Fibroblast of skin of right quadriceps (primary cell): Measurements from ENCODE around the gene TLR3.
"Not testable (repeated sequence)": the region's sequence is repeated elsewhere in the genome, so short reads cannot be mapped to it uniquely, and the experiment has no call there.

Experiments used
- DNase-seq: peaks from one replicate; pipeline ENCODE4 v3.0.0-alpha.2; 2013

TLR3 gene

DNA sequence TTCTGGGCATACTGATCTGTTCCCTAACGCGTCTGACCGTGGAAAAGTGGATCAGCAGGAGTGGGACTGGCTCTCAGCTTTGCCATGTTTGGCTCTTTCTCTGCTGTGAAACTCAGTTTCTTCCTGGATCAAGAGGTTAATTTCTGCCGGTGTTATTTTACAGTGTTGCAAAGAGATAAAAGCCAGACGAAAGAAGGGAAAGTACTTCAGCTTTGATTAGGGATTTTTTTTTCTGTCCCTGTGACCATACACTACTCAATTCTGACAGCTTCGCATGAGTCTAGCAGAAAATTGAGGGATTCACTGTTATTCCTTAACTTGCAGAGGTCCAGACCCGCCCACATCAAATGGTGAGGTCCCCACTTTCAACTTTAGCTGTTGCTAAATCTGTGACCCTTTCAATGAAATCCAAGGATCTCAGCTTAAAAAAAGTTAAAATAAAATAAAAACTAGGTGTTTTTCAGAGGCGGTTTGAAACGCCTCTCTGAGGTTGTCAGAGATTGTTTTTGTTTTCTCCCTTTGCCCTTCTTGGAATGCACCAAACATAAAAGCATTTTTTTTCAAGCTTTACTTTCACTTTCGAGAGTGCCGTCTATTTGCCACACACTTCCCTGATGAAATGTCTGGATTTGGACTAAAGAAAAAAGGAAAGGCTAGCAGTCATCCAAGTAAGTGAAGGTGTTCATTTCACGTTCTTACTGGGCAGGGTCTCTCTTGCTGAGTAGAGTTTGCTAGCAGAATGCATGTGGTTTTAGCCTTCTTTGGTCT, at the start of gene TLR3:
Gene TLR3, plus strand, starts transcription at position 576 of the 768 bp plus-strand sequence. CDS start 7,464 bp downstream, outside the sequence.
- DNase-seq, result peak; percentile 25

DNA sequence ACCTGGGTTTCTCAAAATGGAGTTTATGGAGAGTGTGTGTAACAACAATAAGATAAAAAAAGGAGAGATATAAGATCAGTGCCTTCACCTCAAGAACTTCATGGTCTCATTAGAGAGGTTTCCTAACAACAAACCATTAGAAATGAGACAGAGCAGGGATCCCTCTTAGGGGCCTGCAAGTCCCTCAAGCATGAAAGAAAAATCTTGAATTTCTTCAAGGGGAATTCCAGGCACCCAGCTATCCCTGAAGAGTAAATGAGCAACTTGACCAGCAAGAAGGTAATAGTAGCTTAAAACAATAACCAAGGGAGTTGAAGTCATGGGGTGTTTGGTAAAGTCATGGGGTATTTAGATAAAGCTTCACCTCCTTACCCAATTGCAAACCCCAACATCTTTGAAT, 49.7 kb upstream of the TLR3 start:
- DNase-seq, result no peak

DNA sequence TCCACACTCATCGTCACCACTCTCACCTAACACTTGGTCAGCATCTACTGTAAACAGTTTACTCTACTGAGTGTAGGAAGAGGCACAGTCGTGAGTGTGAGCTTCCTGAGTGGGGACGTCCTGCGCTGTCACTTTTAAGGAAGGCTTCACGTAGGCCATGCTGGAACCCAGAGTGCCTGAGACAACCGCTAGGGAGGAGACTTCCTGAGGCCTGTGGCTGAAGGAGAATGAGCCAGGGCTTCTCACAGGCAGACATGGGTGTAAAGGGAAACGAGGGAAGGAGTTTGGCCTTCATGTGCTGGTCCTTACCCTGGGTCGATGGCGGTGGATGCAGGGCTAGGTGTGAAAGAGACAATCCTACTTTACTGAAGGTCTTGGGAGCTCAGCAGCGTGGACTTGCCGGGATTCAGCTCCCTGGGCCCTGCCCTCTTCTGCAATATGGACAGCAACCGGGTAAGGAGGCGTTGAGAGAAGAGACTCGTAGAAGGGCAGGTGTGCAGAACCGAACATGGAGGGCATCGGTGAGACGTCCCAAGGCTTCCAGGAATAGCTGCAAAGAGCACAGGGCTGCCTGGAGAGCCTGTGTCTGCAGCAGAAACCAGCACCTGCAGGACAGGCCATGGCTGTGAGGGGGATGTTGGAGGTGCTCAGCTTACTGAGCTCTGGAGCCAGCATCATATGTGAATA, 48.7 kb upstream of the TLR3 start:
- no peak for DNase-seq

DNA sequence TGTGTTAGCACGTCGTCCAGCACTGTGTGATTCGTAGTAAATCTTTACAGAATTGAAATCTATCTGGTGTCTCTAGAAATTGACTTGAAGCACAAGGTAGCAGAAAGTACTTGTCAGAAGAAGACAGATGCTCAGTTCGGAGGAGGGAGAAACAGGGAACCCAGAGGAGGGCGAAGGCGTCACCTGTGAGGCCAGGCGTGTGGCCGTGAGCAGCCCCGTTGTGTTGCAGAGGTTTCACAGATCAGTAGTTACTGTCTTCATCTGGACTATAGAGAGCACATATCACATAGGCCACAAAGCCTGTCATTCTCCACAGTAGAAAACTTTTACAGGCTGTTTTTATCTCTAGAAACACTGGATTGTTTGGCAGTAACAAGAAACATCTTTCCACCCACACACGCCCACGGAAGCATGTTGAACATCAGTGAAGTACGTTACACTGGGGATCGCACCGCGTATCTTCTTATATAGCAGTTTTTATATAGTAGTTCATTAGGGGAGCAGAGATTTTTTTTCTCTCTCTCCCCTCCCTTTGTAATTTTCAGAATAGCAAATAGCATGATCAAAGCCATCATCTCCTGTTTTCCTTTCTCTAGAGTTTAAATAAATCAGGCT, 48.1 kb upstream of the TLR3 start:
- no peak for DNase-seq

DNA sequence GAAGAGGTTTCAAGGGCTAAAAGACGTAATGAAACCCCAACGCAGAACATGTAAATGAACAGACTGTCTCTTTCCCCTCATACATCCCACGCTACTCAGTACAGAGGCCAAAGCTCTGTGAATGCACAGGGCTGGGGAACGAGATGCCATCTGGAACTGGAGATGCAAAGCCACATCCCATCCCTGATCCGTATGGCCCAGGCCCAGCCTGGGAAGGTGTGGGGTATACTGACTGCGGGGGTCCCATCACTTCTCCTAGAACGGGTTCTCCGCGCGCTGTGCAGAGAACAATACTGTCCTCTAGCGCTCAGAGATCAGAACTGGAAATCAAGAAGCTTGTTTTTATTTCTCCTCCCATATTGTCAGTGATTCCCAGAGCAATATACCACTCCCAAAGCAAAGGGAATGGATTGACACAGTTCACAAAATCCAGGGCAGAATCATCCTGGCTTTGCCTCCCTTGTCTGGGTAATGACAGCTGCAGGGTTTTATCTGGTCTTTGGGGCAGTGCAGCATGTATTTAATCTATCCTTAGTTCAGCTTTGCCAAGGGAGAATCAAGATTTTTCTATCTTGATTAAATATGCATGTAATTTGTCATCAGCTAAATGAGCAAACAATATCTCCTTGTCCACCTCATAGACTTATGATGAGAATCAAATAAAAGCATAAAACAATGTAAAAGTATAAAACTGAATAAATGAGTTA, 47.3 kb upstream of the TLR3 start:
- DNase-seq, result peak; percentile 34

DNA sequence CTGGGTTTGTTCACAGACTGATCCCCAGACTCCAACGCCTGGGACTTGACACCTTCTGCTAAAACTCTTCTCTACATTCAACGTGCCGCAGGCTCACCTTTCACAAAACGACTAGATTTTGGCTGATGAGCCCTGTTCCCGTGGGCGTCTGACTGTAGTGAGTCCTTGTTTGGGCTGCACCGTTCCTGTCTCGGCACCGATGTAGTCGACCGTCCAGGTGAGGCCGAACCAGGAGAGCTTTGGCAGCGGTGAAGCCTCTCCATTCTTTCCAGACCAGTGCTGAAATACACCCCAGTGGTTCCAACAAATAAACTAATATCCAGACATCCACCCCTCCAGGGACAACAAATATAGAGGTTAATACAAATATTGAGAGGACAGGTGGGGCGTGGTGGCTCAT, 45.0 kb upstream of the TLR3 start:
- no peak for DNase-seq

DNA sequence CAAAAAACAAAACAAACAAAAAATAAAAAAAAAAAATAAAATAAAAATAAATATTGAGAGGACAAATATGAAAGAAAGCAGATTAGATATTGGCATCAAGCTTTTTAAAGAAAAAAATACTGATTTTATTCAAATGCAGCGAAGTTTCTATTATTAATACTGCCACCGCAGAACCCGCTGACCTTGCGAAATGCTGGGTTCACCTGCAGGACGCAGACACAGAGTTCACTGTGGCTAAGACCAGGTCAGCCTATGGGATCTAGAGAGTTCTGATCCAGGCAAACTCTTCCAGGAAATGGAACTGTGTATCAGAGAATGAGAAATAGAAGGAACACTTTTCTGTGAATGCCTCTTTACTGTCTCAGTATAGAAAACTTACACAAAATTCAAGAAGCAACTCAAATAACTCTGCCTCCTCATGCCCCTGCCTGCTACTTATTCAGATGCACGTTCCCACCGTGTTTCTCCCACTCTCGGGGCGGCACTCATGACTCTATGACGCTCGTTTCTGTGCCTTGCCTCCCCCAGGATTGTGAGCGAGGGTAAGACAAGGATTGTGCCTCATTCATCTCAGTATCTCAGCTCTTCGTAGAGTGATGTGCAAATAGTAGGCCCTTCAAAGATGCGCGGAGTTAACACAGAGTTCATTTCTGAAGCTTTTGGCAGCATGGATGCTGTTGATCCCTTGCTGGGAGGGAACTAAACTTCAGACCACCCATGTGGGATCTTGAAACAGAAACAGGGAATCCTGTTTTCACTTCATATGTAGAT, 44.1 kb upstream of the TLR3 start:
- DNase-seq, result no peak

DNA sequence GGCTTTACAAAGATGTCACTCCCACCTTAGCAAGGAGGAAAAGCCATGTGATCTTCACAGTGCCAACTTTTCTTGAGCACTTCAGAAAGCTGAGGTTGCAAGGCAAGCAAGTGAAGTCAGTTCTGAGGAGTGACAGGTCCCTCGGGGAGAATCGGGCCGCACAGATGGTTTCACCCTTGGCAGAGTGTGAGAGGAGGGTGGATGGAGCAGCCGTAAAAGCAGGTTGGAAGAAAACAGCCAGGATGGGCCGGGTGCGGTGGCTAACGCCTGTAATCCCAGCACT, 43.6 kb upstream of the TLR3 start:
- DNase-seq, result no peak

DNA sequence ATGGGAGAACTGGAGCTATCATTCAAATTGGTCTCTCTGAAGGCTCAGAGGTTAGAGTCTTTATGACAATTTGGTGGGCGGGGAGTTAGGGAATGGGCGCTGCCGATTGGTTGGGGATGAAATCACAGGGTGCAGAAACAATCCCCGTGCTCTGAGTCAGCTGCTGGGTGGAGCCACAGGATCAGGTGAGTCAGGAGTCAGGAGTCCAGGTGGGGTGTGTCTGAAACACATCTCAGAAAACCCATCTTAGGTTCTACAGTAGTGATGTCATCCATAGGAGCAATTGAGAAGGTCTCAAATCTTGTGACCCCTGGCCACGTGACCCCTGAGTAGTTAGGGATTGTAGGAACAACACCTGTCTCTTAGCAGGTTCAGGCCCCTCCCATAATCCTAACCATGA, 41.6 kb upstream of the TLR3 start:
- DNase-seq, result no peak

DNA sequence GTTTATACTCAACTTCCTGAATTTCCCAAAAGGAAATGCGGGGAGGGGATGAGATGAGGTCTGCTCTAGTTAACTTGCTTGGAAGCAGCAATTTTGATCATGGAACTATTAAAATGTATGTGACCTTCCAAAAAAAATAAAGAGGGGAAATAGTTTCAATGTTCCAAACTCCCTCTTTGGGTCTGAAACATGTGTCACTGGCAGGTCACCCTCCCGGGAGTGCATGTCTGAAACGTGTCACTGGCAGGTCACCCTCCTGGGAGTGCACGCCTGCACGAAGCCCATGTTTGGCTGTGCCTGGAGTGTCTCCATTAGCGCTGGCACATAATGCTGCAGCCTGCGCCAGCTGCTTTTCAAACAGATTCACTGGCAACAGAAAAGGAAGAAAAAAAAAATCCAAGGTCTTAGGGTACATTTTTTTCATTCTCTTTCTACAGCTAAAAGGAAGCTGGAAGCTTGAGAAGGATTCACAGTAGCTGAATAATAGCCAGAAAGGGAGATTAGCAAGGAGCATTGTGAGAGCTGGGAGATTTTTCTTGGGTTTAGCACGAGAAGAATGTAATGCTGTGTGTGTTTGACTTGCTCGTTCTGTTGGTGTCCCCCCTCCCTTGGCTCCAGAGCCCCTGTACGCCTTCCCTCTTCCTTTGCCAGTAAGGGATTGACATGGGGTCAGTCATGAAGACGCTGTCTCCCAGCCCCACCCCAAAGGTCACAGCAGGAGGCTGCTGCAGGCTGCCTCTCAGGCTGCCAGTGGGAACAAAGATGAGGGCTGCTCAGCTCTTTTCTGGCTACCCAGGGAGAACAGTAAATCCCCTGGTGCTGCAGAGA, 39.2 kb upstream of the TLR3 start:
- peak; percentile 34 for DNase-seq

DNA sequence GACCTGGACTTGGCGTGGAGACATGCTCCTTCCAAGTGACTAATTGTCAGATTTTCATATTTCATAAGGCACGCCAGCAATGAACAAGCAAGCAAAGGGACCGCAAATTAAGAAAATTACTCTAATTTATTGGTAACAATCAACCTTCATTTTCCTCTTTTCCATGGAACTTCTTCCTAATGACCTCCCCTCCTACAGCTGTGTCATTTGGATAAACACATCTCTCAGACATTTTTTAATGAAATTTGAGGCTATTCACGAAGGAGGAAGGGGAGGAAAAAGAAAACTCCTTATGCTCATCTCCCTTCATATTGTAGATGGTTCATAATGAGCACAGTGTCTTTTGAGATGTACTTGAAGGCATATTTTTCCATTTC, 38.6 kb upstream of the TLR3 start:
- no peak for DNase-seq

DNA sequence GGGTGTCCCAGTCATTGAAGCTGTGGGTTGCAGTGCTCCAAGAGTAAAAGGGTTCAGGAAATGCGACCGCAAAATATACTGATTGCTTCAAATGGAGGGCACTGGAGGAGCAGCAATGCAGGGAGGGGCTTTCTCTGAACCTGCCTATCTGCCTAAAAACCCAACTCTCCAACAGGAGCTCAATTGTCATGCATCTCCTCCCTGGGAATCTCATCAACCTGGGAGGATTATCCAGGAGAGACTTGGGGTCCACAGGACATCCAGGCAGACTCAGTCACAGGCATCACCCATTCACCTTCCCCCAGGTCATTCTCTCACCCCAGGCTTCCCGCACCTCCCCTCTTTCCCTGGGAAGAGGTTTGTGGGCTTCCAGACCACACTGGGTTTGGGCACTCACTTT, 38.2 kb upstream of the TLR3 start:
- DNase-seq, result no peak

DNA sequence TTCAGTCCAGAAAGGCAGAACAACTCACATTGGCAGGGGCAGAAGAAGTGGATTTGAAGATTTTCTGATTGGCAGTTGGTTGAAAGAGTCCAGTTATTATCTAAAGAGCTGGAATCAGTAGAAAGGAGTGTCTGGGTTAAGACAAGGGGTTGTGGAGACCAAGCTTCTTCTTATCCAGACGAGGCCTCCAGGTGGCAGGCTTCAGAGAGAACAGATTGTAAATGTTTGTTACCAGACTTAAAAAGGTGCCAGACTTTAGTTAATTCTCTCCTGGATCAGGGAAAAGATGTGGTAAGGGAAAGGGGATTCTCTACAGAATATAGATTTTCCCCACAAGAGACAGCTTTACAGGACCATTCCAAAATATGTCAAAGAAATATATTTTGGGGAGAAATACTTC, 36.7 kb upstream of the TLR3 start:
- DNase-seq, result no peak

DNA sequence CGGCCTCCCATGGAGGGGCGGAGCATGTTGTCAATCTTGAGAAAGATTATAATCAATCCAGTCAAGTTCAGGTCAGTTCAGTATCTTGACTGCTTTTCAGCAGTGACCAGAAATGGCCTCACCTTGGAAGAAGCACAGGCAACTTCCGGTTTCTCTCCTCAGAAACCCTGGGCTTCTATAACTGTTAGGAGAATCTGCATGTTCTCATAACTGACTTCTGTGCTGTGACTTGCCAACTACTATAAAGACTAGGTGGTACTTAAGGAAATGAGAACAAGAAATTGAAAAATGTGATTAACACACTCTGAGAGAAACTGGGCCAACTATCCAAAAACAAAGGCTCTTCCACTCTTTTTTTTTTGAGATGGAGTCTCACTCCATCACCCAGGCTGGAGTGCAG, 35.9 kb upstream of the TLR3 start:
- DNase-seq, result no peak

DNA sequence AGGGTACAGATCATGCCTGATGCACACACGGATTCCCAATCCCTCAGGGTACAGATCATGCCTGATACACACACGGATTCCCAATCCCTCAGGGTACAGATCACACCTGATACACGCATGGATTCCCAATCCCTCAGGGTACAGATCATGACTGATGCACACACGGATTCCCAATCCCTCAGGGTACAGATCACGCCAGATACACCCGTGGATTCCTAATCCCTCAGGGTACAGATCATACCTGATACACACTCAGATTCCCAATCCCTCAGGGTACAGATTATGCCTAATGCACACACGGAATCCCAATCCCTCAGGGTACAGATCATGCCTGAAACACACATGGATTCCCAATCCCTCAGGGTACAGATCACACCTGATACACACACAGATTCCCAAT, 34.3 kb upstream of the TLR3 start:
- DNase-seq, result not testable (repeated sequence)

DNA sequence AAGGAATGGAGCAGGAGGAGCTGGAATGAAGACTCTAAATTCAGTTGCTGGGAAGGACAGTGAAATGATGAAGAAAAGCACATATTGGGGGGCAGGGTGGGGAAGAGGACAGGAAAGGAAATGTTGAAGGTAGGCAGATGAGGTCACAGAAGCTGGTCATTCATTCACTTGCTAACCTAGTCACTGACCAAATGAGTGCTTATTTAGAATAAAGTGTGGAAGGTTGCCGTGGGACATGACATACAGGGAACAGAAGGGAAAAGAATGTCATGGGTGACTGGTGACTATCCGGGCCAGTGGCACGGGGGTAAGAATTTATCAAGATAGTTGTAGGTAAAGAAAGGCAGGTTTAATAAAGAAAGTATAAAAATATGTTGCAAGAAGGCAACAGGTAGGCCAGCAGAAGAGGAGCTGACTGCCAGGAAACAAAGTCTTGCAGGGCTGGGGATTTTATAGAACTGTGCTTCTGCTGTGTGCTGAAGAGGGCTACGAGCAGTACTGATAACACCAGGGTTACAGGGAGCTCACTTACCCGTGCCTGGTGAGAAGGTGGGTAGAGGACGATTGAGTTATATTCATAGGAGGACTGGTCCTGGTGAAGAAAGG, 31.9 kb upstream of the TLR3 start:
- no peak for DNase-seq

DNA sequence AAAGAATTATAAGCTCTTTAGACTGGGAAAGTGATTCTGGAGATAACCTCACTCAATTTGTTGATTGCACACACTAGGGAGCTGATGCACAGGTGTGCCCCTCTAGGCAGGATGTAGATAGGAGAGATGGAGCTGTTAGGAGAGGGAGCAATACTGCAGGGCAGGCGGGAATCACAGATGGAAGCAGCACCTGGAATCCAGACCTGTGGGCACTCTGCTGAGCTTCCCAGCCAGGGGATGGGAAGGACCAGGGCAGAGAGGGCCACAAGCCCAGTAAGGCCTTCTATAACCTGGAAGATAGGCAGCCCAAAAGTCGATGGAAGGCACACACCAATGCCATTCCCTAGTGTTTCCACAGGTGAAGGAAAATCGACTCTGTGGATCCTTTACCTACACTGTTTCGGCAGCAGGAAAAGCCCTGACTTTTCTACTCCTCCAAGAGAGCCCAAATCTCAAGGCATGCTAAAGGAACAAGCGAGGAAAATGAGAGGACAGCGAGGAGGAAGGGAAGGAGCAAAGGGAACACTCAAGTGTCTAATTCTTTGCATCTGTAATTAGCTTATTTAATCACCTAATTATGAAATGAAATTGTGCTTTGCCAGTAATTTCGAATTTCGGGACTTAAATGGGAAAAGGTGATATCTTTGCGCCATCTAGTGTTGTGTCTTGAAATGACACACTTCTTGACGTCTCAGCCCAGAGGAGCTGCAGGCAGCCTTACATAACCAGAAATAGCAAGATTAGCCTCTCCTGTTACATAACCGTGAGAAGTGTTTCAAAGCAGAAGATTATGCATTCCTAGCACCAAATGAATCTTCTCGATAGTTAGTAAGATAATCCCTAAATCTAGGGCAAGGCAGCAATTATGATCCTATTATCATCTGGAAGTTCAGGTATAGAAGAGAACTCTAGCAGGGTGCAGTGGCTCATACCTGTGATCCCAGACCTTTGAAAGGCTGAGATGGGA, 31.0 kb upstream of the TLR3 start:
- peak; percentile 59 for DNase-seq

DNA sequence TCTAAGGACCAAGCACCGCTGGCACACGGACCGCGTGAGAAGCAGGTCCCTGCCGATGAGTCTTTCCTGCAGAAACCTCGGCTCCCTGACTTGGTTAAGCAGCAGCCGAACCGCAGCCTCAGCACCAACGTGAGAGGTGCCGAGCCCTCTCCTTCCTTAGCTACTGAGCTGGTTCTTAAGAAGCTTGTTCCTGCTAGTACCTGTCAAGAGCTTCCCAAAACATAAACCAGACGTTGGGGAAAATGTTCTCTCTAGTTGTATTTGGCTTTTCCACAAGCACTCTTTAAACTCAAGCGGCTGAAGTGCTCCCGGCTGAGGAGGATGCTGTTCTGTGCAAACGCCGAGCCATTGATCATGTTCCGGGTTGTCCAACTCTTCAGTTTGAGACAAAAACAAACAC, 29.3 kb upstream of the TLR3 start:
- no peak for DNase-seq

DNA sequence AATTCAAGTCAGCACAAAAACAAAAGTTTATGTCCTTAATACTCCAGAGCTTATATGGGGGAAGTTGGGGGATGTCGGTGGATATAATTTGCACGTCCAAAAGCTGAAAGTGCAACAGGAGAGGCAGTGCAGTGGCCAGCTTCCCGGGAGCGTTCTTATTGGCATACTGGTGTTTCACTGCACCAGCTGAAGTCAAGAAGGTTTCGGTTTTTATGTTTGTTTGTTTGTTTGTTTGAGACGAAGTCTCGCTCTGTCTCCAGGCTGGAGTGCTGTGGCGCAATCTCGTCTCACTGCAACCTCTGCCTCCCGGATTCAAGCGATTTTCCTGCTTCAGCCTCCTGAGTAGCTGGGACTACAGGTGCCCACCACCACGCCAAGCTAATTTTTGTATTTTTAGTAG, 28.6 kb upstream of the TLR3 start:
- no peak for DNase-seq

DNA sequence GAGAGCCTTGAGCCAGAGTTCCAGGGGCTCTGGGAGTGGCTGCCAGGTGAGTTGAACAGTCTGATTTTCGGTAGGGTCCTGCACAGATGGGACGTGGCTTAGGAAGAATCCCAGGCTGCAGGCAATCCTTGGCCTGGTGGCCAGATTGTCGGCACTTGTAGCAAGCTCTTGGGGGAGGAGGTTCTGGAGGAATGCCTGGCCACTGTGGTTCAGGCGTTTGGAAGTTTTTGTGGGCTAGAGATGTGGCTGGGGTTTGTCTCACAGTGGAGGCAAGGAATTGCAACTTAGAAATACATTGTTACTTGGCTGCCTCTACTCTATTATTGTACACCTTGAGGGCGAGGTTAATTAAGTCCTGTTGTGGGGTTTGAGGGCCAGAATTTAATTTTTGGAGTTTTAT, 21.5 kb upstream of the TLR3 start:
- not testable (repeated sequence) for DNase-seq
